GM21447 (cell line): ENCODE measurements around the gene ALG14.
A peak's percentile ranks its signal among the peaks of the same experiment; 100 is the strongest.

Source experiments
- ATAC-seq: cut with Tn5 transposase; IDR thresholded peaks from one replicate; pipeline ENCODE4 v1.9.1; 2021; ENCODE audit not compliant: unreplicated experiment

Gene ALG14

DNA sequence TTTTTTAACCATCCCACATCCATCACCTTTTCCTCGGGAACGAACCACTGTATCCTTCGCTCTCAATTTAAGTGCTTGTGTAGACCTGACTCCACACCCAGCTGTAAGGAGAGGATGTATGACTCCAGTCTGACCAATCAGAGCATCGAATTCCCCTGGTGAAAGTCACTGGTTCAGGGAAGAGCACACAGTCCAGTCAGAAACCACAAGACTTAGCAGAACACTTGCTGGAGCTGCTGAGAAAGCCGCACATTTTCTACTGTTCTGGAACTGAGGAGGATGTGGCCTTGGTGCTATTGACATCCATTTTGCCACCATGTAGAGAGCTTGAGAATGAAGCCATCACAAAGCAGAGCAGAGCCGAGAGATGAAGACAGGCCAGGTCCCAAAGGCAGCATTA is 86.0 kb downstream of the ALG14 start:
- no peak for ATAC-seq

- ATAC-seq: no peak
These were observed 89.5 kb downstream of the ALG14 start for GRCh38 chr1:94983171-94983739.

DNA sequence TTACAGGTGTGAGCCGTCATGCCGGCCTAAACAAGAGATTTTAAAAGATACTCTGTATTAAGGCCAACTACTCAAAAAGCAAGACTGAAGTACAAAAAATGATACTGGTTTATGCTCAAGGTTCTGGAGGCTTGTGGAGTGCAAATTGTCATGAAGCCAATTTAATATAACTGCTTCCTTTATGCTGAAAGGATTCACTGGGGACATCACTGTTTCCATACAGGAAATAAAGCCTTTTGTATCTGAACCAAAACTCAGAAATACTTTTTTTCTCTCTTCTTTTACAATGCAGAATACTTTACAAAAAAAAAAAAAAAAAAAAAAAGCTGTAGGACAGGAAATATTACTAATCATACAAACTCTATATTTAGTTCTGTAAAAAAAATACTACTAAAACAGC is 90.4 kb downstream of the ALG14 start:
- no peak for ATAC-seq

- ATAC-seq: no peak
These were observed 91.2 kb downstream of the ALG14 start for GRCh38 chr1:94981575-94981973.

DNA sequence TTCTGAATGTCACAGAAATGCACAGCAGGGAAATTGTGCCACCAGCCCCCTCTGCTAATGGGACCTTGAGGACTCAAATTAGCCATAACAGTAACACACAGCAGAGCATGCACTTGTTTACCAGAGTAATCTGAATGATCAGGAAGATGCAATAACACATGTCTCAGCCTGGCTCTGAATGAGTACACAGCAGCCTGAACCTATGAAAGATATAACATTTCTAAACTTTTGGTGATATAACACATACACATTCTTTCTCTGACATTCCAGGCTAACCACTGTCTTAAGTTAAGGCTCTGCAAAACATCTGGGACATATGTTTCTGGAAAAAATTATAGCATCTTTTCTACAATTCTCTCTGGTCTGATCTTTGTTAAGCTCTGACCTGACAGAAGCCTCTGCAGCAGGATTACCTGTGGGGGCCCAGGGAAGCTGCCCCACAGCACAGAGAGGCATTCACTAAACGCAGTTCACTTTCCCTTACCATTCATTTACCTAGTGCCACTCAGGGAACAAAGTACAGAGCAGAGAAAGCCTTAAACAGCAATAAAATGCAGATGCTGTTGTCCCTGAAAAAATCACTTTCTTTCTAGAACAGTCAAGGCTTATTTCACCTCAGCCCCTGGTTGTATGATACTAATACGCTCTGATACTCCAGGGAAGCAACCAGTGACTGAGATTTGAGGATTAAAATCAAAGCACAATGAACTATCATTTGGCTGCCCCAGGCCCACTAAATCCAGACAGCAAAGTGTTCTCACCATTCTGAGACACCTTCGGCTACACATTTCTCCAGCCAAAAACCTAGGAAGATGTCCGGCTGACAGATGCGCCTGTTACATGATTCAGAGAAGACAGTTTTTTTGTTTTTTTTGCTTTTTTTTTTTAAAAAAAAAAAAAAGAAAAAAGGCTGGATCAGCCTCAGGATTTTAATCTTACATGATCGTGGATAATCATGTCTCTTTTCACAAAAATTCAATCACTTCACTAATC is 91.9 kb downstream of the ALG14 start:
- no peak for ATAC-seq

DNA sequence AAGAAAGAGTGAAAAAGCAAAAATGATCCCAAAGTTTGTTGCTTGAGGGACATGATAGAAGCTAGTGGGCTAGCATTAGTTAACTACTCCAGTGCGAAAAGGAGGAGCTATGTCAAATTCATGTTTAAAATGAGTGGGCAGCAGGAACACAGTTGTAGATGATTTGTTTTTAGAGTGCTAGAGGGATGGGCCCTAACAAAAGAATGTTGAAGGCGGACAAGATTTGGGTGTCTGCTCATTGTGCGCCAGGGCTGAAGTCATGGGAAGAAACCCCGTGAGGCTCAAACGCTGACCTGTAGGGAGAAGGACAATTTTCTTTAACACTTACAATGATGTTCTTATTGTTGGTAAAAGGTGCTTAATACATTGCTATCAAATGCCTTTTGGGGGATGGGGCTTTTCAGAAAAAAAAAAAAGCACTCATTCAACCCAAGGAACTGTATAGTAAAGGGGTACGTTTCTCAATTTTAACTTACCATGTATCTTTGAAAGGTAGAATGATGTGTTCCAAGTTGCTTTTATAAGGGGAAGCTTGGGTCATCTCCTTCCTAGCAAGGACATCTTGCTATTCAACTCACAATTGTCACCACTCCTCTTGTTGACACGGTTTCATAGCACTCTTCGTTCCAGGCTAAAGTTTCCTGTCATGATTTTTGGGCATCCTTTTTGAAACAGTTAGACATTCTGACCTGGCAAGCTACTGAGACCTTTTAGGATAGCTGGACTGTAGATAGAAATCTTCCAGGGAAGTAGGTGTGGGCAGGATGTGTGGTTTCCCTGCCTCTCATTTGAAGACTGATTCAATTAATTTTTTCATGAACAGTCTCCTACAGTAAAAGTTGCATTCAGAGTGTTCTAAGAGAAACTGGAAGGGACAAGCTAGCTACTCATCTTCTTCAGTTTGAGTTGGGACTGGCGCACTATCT is 92.8 kb downstream of the ALG14 start:
- ATAC-seq: no peak

GRCh38 chr1:94979131-94979530 is 93.6 kb downstream of the ALG14 start:
- ATAC-seq: no peak

GRCh38 chr1:94978401-94978800 is 94.3 kb downstream of the ALG14 start:
- no peak for ATAC-seq

GRCh38 chr1:94976971-94977548 is 95.7 kb downstream of the ALG14 start:
- ATAC-seq: no peak

- no peak for ATAC-seq
These were observed 97.9 kb downstream of the ALG14 start for GRCh38 chr1:94974824-94975223.

- no peak for ATAC-seq
These were observed 98.5 kb downstream of the ALG14 start for GRCh38 chr1:94974241-94974640.

DNA sequence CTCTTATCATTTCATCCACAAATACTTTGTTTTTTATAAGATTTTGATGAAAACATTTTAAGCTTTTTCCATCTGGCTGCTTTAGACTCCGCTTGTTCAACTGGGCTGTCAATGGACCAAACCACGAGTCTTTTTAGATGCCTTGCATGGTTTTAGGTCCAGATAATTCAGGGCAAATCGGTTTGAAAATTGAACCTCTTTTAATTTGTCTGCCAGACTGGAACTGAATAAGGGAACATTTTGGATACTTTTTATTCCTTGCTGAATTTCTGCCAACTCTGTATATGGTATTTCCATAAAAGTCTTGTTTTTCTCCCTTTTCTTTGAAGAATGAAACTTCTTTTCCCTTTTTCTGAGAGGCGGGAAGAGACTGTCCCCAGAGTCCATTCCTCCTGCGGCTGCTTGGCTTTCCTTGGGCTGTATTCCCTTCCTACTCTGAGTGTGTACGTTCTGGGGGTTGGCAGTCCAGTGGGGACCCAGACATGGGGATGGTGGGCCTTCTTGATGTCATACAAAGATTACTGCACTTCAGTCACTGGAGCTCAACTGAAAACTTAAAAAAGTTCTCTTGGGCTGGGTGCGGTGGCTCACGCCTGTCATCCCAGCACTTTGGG is 99.3 kb downstream of the ALG14 start:
- ATAC-seq: no peak

GRCh38 chr1:94971491-94971924 is 101.2 kb downstream of the ALG14 start:
- no peak for ATAC-seq

DNA sequence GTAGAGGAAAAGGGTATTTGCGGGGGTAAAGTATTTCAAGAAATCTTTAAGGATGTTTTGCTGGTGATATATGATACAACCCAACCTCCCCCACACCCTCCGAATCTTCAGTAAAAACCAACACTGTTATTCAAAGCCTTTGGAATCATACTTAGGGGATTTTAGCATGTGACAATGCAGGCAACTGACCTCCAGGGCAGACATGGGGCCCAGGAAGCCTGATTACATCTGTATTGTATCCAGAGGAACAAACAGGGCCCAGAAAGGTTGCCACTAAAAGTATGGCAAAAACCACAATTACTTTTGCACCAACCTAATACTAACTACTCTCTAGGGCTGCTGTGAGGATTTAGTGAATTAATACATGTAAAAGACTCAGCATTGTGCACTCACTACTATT is 102.0 kb downstream of the ALG14 start:
- no peak for ATAC-seq

- no peak for ATAC-seq
These were observed 103.6 kb downstream of the ALG14 start for GRCh38 chr1:94969137-94969536.

- ATAC-seq: no peak
These were observed 106.7 kb downstream of the ALG14 start for GRCh38 chr1:94966033-94966432.

- ATAC-seq: no peak
These were observed 108.9 kb downstream of the ALG14 start for GRCh38 chr1:94963864-94964263.

DNA sequence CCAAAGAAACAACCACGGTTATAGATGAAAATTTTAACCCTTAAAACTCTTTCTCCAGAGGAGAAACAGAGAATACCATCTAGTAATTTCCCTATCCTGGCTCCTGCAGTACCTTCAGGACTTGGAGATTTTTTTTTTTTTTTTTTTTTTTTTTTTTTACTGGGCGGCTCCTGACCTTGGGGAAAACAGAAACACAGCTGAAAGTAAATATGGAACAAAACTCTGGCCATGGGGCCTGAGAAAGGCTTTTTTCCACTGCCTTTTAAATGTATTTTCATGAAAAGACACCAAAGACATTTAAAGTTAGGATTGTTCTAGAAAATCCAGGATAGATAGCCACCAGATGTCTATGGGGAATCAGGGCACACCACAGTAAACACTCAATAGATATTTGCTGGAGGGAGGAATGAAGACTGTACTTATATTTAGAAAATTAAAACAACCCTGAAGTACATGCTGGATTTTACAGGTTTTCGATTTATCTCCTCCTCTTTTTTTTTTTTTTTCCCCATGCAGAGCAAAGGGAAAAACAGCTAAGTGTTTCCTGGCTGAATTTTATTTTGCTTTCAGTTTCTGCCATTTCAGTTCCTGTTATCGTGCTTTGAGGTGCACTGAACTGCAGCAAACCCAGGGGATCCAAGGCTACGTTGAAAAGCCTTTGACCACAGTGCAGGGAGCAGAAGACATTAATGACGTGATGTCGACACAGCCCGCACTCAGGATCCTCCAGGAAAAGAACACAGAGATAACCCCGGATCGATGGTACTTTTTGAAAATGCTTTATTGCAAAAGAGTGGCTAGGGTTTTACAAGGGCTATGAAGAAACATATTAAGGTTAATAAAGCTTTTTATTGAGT is 110.1 kb downstream of the ALG14 start:
- peak; percentile 99 for ATAC-seq

DNA sequence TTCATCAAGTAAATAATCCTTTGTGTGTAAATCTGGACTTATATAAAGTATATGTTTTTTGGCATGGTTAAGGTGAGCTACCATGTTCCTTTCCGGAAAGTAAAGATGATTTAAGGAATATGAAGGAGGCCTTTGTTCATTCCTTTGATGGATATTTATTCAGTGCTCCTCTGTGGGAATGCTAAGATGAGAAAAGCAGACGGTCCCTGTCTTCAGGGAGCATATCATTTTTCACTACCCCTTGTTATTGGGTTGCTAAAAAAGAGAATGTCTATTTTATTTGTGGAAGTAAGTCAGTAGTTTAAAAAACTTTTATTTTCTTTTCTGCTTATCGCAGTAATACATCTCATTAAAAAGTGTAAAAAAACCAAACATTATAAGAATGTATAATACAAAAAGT is 110.8 kb downstream of the ALG14 start:
- ATAC-seq: no peak

- ATAC-seq: no peak
These were observed 111.2 kb downstream of the ALG14 start for GRCh38 chr1:94961582-94961981.
